PC-3 (cell line): ENCODE results near the gene CCNO. TPM values are rescaled to one million over a fixed set of nuclear protein-coding genes. Genes with fewer than 3 reads are reported as not detected.

Experiments used
- ATAC-seq: fragments of 200-7000 bp; cut with Tn5 transposase; 2 replicates; pipeline ENCODE4 v1.9.1; 2020; ENCODE audit warnings: mild to moderate bottlenecking, moderate library complexity
- BruUV-seq: library from RNA; stranded (reverse); fragments of 400-500 nt; replicated peaks from 2 replicates; lab custom pipeline; 2021; lab: Mats Ljungman, UMichigan
- CTCF ChIA-PET: fragments of 300-600 bp; sonication (Branson Sonifier 250); formaldehyde crosslinking; loops from one replicate; lab custom pipeline; 2022; ENCODE audit warnings: antibody characterized with exemption; lab: Charles Lee
- POLR2A ChIA-PET: fragments of 300-600 bp; sonication (Branson Sonifier 250); formaldehyde crosslinking; loops from one replicate; lab custom pipeline; 2022; ENCODE audit warnings: antibody characterized with exemption; ENCODE audit not compliant: unreplicated experiment; lab: Charles Lee
- DNase-seq: peaks from one replicate; pipeline ENCODE4 v3.0.0-alpha.2; 2015
- H2AFZ ChIP-seq: fragments of 300-600 bp; sonication (generic); 2 replicates; pipeline ENCODE4 v1.6.0; 2016; ENCODE audit warnings: antibody characterized with exemption, low read length
- H3F3A ChIP-seq: fragments of 300-600 bp; sonication (generic); one replicate; pipeline ENCODE4 v1.6.0; 2017; ENCODE audit warnings: antibody characterized with exemption, low read length, control low read depth, mild to moderate bottlenecking; ENCODE audit not compliant: unreplicated experiment
- H3K27ac ChIP-seq: fragments of 300-600 bp; sonication (generic); 2 replicates; pipeline ENCODE4 v1.5.1; 2016; ENCODE audit warnings: mild to moderate bottlenecking, low read length
- H3K27me3 ChIP-seq: fragments of 300-600 bp; sonication (generic); 2 replicates; pipeline ENCODE4 v1.6.1; 2016; ENCODE audit warnings: low read length, mixed read lengths
- H3K36me3 ChIP-seq: fragments of 300-600 bp; sonication (generic); 2 replicates; pipeline ENCODE4 v1.6.1; 2016; ENCODE audit warnings: low read depth, mixed run types, low read length, mixed read lengths
- H3K4me1 ChIP-seq: fragments of 300-600 bp; sonication (generic); 2 replicates; pipeline ENCODE4 v1.5.1; 2016; ENCODE audit warnings: low read length; ENCODE audit not compliant: insufficient read depth
- H3K4me2 ChIP-seq: fragments of 300-600 bp; sonication (generic); 2 replicates; pipeline ENCODE4 v1.6.0; 2016; ENCODE audit warnings: low read length
- H3K4me3 ChIP-seq: fragments of 300-600 bp; sonication (generic); 2 replicates; pipeline ENCODE4 v1.5.1; 2016; ENCODE audit warnings: mild to moderate bottlenecking, low read length, mixed read lengths
- H3K79me2 ChIP-seq: fragments of 300-600 bp; sonication (generic); 2 replicates; pipeline ENCODE4 v1.6.1; 2017; ENCODE audit warnings: low read length, mixed read lengths
- H3K9ac ChIP-seq: fragments of 300-600 bp; sonication (generic); 2 replicates; pipeline ENCODE4 v1.6.0; 2016; ENCODE audit warnings: mild to moderate bottlenecking, low read length
- H3K9me2 ChIP-seq: fragments of 300-600 bp; sonication (generic); replicated peaks from 2 replicates; pipeline ENCODE4 v1.6.1; 2016; ENCODE audit warnings: mixed run types, low read length, mixed read lengths
- H3K9me3 ChIP-seq: fragments of 300-600 bp; sonication (generic); 2 replicates; pipeline ENCODE4 v1.6.1; 2016; ENCODE audit warnings: low read length, mixed read lengths
- H4K20me1 ChIP-seq: fragments of 300-600 bp; sonication (generic); 2 replicates; pipeline ENCODE4 v1.6.1; 2016; ENCODE audit warnings: low read length, mixed read lengths
- EZH2 ChIP-seq: fragments of 300-600 bp; sonication (generic); IDR thresholded peaks from one replicate; pipeline ENCODE4 v1.6.1; 2017; ENCODE audit warnings: antibody characterized with exemption, mild to moderate bottlenecking, low read length; ENCODE audit not compliant: unreplicated experiment
- EZH2phosphoT487 ChIP-seq: fragments of 300-600 bp; sonication (generic); IDR thresholded peaks from 2 replicates; pipeline ENCODE4 v1.6.1; 2018; ENCODE audit warnings: mild to moderate bottlenecking, antibody characterized with exemption, low read length, borderline replicate concordance
- intact Hi-C: fragments of 100-400 bp; cut with micrococcal nuclease; formaldehyde crosslinking; loops from 2 replicates; pipeline ENCODE4 v1.9.0; 2023
- total RNA-seq: library from RNA; depleted of rRNA; stranded (reverse); fragments of >200 nt; gene quantifications from 2 replicates; pipeline ENCODE4 v1.2.3, GENCODE V29; 2014
- TF ChIP-seq, protein P1 (sequence below): fragments of 300-600 bp; sonication (generic); conservative IDR thresholded peaks from 2 replicates; pipeline ENCODE4 v1.5.1; 2017; ENCODE audit warnings: antibody characterized with exemption, low read depth, mild to moderate bottlenecking, low read length

The CCNO gene
- total RNA-seq, 1 experiment from 2014 or later = 3.4 TPM

DNA sequence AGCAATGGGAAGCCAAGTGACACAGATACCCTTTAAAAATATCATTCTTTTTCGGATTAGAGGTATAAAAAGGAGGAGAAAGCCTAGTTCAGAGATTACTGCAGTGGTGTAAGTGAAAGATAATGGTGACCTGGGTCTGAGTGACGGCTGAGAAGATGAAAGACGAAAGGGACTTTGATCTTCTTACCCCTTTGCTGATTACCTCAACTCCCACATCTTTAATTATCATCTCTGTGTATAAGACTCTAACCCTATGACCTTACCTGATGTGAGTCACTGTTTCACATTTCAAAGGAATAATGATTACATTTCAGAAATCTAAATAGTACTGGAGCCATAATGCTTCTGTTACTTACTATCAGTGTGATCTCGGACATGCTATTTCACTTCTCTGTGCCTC, 21.4 kb upstream of the CCNO start:
- no peaks in the 10 kb centered on the region for H3K4me1 ChIP-seq
- H3K27ac ChIP-seq = no peak overlapping the region
- no peaks in the 10 kb centered on the region for H4K20me1 ChIP-seq
- H3K4me2 ChIP-seq = no peak overlapping the region
- BruUV-seq = no TSS peak
- H3F3A ChIP-seq = no peaks in the 10 kb centered on the region
- TF ChIP-seq, protein P1, sequence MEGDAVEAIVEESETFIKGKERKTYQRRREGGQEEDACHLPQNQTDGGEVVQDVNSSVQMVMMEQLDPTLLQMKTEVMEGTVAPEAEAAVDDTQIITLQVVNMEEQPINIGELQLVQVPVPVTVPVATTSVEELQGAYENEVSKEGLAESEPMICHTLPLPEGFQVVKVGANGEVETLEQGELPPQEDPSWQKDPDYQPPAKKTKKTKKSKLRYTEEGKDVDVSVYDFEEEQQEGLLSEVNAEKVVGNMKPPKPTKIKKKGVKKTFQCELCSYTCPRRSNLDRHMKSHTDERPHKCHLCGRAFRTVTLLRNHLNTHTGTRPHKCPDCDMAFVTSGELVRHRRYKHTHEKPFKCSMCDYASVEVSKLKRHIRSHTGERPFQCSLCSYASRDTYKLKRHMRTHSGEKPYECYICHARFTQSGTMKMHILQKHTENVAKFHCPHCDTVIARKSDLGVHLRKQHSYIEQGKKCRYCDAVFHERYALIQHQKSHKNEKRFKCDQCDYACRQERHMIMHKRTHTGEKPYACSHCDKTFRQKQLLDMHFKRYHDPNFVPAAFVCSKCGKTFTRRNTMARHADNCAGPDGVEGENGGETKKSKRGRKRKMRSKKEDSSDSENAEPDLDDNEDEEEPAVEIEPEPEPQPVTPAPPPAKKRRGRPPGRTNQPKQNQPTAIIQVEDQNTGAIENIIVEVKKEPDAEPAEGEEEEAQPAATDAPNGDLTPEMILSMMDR = no peak
- no peak for TF ChIP-seq EZH2
- no peak for TF ChIP-seq EZH2phosphoT487
- intact Hi-C loops = no loop called here
- no peaks in the 10 kb centered on the region; the same call in none of the 2 replicates for H3K36me3 ChIP-seq
- CTCF ChIA-PET = no interaction called here
- no peaks in the 10 kb centered on the region for H3K79me2 ChIP-seq
- H3K27me3 ChIP-seq = no peaks in the 10 kb centered on the region
- ATAC-seq = no peak
- H3K4me3 ChIP-seq = no peak overlapping the region
- H3K9me3 ChIP-seq = no peaks in the 10 kb centered on the region
- DNase-seq = no peak
- POLR2A ChIA-PET = no interaction called here
- H3K9ac ChIP-seq = no peak overlapping the region
- H2AFZ ChIP-seq = no peak overlapping the region
- no peaks in the 10 kb centered on the region for H3K9me2 ChIP-seq

- no peaks in the 10 kb centered on the region for H3K9me2 ChIP-seq
- no TSS peak for BruUV-seq
Observed at GRCh38 chr5:55250064-55250463, 16.7 kb upstream of the CCNO start.

GRCh38 chr5:55241746-55242145, 8.3 kb upstream of the CCNO start:
- POLR2A ChIA-PET = no interaction called here
- Histone ChIP-seq H3K4me1 (no peaks in the 10 kb centered on the region), H3K9me2 (no peaks in the 10 kb centered on the region), H2AFZ (no peak overlapping the region), H3K4me2 (no peak overlapping the region), H3K36me3 (no peaks in the 10 kb centered on the region), H3K27me3 (no peaks in the 10 kb centered on the region), H3K9me3 (no peaks in the 10 kb centered on the region), H3K27ac (no peak overlapping the region), H3F3A (no peaks in the 10 kb centered on the region), H3K4me3 (no peak overlapping the region), H4K20me1 (no peaks in the 10 kb centered on the region), H3K79me2 (no peaks in the 10 kb centered on the region), H3K9ac (no peak overlapping the region)
- no TSS peak for BruUV-seq
- intact Hi-C loops = no loop called here
- CTCF ChIA-PET = no interaction called here
- DNase-seq (no peak), ATAC-seq (no peak)
- TF ChIP-seq, protein P1 = no peak
- TF ChIP-seq EZH2phosphoT487 (no peak), EZH2 (no peak)

More at GRCh38 chr5:55250064-55250463, 16.7 kb upstream of the CCNO start:
- POLR2A ChIA-PET = no interaction called here
- TF ChIP-seq EZH2 (no peak), EZH2phosphoT487 (no peak)
- TF ChIP-seq, protein P1 = no peak
- Histone ChIP-seq H3K9ac (no peak overlapping the region), H3K27ac (no peak overlapping the region), H3F3A (no peaks in the 10 kb centered on the region), H3K9me3 (no peaks in the 10 kb centered on the region), H3K36me3 (no peaks in the 10 kb centered on the region), H3K4me3 (no peak overlapping the region), H3K4me2 (no peak overlapping the region), H3K79me2 (no peaks in the 10 kb centered on the region), H3K27me3 (no peaks in the 10 kb centered on the region), H4K20me1 (no peaks in the 10 kb centered on the region), H2AFZ (no peak overlapping the region), H3K4me1 (no peaks in the 10 kb centered on the region)
- CTCF ChIA-PET = no interaction called here
- ATAC-seq (no peak), DNase-seq (no peak)
- intact Hi-C loops = no loop called here
